Tongue (tissue), 2 donors: Measurements from ENCODE around the gene G2E3. TPM values are rescaled to one million over a fixed set of nuclear protein-coding genes. Genes with fewer than 3 reads are reported as not detected.
"Not testable (repeated sequence)": the region's sequence is repeated elsewhere in the genome, so short reads cannot be mapped to it uniquely, and the experiment has no call there.

ENCODE experiments used
- DNase-seq: peaks from one replicate; pipeline ENCODE4 v3.0.0-alpha.2; 2015
- total RNA-seq: library from RNA; depleted of rRNA; stranded (reverse); fragments of >200 nt; gene quantifications from one replicate; pipeline ENCODE4 v1.2.3, GENCODE V29; 2014

The G2E3 gene, protein sequence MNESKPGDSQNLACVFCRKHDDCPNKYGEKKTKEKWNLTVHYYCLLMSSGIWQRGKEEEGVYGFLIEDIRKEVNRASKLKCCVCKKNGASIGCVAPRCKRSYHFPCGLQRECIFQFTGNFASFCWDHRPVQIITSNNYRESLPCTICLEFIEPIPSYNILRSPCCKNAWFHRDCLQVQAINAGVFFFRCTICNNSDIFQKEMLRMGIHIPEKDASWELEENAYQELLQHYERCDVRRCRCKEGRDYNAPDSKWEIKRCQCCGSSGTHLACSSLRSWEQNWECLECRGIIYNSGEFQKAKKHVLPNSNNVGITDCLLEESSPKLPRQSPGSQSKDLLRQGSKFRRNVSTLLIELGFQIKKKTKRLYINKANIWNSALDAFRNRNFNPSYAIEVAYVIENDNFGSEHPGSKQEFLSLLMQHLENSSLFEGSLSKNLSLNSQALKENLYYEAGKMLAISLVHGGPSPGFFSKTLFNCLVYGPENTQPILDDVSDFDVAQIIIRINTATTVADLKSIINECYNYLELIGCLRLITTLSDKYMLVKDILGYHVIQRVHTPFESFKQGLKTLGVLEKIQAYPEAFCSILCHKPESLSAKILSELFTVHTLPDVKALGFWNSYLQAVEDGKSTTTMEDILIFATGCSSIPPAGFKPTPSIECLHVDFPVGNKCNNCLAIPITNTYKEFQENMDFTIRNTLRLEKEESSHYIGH
- total RNA-seq, result 32.4 TPM

DNA sequence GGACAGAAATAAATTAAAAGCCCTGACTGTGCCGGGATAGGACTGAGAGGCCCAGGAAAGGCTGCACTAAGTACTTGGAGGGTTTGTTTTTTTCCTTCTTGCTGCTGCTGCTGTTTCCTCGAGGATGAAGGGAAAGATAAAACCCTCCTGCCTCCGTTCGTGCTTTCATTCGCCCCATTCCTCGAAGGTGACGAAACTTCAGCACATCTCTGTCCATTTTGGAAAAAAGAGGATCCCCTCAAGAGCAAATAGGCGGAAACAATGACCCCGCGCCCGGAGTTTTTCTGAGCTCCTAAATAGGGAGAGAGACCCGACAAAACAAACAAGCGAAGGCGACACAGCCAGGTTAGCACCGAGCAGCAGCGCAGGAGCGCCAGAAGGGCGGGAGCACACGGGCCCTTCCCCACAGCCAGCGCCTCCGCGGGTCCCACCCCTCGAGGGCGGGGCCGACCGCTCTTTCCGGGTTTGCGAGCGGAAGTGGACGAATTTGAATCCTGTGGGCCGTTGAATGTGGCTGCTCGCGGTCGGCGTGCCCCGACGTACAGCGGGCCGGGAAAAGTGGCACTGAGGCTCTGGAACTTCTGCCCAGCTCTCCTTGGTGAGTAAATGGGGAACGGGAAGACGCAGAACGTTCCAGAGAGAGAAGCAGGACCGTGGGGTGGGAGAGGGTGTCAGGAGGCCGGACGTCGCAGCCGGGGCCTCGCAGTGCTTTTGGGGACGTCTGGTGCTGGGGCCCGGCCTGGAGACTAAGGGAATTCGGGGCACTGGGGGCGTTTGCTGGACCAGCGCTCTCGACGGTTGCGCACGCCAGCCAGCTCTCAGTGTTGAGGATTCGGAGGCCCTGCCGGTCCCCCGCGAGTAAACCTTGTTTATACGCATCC, at the start of gene G2E3:
TSS of gene G2E3 (plus strand) at position 484 of the 881 bp plus-strand sequence. CDS start 21,922 bp downstream, outside the sequence.
- peak; percentile 96 for DNase-seq

DNA sequence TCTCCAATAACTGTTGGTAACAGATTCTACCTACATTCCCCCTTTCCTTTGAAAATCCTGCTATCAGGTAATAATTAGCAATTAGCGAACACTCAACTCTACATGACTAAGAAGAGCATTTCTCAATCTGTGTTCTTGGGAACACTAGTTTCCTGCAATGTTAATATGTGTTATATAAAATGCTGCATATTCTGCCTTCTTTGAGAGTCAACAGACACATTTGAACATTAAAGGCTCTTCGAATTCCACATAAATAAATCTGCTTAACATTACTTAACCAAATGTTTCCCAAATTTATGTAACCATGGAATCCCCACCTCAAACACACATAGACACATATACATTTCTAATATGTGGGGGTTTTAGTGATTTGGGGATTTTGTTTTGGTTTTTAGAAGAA, 41.2 kb upstream of the G2E3 start:
- no peak for DNase-seq

DNA sequence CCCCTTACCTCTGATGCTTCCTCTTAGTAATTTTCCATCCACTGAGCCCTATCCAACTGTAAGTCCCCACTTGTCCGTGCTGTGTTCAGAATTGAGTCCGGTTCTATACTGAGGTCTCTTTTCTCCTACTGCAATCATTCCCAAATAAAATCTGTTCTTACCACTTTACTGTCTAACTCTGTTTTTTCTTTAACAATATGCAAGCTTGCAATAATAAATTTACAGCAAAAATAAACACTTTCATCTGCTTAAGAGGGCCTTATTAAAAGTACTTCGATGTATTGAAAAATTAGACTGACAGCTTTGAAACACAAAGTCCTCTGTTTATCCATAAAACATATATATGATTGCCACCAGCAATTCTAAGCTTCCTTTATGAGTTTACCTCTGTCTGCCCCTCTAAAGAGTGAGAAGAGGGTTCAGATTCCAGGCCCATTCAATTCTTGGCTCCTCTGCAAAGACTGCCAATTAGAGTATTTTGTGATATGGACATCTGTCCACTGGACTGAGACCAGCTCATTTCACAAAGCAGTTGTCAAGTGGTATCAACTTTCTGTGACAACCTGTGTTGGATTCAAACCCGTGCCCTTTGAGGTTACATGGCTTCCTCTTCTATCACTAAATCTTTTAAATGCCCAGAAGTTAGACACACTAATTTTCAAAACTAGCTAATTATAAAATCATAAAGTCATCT, 39.9 kb upstream of the G2E3 start:
- no peak for DNase-seq

DNA sequence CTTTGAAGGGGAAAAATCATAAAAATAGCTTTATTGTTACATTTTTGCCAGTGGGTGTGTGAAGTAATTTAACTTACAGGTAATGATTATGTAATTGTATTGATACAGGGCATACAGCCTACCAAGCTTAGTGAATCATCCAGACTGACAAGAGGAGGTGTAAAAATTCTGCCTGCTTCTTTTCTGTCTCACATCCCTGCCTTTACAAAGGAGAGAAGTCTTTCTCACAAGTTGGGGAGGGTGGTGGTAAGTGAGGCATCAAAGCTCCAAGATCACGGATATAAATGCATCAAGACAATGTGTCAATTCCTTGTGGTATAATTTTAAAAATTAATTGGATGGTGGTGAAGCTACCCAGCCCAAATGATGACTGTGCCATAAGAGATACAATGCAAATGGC, 39.0 kb upstream of the G2E3 start:
- DNase-seq, result no peak

DNA sequence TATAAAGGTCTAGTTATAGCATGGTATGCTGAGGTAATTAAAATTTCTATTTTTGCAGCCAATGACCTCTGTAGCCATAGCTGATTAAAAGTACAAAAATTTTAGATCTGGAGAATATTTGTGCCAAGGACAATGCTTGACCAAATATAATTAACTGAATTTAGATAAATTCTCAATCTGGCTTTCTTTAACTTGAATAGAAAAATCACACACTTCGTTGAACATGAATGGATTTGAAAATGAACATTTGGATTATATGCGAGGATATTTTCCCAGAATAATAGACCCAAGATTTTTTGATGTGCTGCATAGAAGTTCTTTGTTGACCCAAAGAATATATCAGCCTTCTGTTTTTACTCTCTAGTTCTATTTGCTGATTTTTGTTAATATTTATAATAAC, 38.4 kb upstream of the G2E3 start:
- DNase-seq, result no peak

DNA sequence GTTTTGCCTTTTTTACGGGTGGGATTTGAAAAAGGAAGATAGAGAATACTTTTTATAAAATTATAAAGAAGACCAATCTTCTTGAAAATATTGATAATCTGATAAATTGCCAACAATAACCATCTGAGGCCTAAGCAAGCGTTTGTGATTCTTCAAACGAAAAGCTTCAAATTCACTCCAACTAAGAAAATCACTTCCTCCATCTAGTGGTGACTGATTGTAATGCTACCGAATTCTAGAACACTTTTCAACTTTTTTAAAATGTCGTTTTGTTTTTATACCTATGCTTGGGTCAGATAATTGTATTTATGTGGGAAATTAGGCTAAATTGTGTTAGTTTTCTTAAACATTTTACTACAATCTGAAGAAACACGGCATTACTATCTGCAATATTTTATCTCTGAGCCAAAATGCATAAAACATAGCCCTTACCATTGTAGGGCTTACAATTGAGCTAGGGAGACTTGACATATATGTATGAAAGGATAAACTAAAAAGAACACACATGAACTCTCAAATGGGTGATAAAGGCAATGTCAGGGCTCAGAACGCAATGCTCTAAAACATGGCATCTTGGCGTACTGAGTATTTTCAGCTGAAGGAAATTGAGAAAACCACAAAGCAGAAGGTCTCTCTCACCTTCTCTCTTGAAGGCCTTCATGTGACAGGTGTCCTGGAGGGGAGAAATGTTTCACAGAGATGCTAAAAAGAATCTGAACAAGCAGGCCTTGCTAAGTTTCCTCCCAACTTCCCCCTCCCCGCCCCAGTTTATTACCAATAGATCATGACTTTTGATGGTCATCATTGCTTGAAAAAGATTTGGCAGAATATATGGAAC, 36.8 kb upstream of the G2E3 start:
- DNase-seq, result peak; percentile 65

DNA sequence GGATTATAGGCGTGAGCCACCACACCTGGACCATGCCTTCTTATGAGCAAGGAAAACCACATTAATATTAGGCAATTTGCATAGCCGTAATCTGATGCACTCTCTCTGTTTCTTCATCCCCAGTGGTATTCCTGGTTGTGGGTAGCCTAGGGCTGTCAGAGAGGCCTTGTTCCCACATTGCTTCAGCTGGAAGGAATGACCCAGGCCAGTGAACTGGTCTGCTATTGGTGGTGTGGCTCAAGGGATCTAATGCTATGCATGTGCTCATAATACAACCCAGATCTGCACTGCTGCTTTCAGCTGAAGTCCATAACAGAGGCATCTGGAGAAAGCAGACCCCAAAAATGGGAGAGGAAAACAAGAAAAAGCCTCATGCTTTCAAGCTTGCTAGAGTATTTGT, 33.1 kb upstream of the G2E3 start:
- DNase-seq, result no peak

DNA sequence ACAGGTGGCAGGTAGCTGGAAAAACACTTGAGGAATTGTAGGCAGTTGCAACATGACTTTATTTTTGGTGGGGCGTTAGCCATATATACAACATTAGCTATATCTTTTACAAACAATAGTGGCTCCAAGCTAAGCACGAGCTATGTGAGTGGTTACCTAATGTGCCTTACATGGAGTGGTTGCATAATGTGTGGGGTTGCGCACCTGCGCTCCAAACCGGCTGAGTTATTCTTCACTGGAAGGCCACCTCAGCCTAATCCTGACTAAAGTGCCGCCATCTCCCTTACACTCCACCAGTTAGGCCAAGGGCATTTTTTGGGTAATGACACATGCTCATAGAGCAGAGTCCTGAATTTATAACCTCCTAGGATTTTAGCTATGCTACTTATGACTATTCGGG, 31.8 kb upstream of the G2E3 start:
- DNase-seq, result no peak

DNA sequence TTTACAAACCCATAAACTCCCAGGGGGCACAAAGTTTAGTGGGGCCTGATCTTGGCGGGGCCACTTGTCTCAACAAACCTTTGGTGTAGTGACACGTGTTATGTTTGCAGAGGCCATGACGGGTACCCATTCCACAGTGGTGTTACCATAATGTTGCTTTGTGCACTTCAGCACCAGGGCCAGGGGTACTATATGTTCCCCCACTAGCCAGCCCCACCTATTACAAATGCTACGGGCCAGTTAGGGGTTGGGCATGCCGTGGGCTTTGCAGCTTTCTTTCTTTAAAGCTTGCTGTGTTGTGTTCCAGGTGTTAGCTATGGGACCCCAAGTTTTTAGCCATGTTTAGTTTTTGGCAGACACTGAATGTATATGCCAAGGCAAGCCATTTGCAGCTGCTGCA, 30.8 kb upstream of the G2E3 start:
- no peak for DNase-seq

DNA sequence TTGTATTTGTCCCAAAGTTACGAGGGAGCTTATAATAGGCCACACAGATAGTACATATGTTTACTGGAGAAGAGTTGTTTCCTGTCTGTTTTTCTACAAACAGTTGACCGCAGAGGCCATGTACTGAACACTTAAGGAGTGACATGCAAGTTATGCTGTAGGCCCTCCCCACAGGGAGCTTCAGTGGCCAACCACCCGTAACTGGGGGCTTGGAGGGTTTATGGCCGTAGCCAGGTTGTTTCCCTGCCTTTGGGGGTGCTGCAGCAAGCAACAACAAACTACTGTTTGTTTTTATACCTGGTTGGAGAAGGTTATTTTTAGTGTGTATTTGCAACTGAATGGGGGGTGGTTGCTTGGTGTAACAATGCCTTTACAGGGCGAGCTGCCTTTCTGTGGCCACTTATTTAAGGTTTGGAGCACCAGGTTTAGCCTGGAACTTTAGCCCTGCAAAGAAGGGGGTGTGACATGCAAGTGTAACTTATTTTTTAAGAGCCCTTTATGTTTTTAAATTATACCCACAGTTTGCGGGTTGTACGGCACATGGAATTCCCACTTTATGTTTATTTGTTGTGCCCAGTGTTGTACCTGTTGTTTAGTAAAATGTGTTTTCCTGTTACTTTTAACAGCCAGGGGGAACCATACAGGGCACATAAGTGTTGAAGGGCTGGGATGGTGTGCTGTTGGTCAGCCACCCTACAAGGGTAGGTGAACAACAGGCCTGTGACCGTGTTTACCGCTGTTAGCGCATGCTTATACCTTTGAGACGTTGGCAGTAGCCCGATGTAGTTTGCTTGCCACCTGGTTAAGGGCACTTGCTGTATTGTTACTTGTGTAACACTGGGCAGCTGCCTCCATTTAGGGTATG, 29.9 kb upstream of the G2E3 start:
- DNase-seq, result no peak

DNA sequence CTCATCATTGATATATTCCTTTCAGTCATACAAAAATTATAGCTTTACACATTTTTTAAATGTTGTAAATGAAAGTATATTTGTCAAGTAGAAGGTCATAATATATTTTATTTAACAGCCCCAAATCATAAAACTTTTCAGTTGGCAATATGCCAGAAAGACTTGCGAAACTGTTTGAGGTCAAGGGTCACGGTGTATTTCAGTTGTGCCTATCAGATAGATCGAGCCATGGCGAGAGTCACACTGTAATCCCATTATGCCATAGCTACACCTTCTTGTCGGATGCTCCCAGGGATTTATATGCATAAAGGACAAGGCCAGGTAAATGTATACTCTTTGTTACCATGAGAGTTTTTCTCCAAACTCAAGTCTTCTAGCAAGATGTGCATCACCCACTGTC, 26.7 kb upstream of the G2E3 start:
- no peak for DNase-seq

DNA sequence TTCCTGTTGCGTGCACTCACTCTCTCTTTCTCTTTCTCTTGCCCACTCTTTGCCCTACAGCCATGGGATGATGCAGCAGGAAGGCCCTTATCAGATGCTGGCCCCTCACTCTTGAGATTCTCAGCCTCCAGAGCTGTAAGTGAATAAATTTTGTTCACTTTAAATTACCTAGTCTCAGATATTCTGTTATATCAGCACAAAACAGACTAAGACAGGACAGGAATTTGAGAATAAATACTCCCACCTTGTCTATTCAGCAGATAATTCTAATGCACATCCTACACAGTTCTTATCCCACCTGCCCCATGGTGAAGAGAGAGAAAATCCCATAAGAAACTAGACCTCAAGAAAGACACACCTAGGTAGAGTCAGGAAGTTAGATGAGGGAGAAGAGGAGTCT, 25.8 kb upstream of the G2E3 start:
- DNase-seq, result no peak

DNA sequence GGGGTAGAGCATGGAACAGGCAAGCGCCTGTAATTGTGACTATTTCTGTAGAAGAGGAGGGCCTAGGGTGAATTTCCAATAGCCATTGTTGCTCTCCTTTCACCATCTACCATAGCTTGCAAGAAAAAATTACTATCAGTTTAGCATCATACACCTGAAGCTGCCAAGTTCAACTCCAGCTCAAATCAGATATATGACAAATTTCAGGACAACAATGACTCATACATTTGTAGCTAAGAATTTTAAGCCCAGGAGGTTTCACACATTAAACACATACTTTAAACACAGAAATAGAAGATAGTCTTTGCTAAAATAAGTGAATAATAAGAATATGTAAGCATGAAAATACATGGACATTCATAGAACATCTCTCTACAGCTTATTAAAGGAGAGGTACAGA, 17.6 kb upstream of the G2E3 start:
- DNase-seq, result no peak

DNA sequence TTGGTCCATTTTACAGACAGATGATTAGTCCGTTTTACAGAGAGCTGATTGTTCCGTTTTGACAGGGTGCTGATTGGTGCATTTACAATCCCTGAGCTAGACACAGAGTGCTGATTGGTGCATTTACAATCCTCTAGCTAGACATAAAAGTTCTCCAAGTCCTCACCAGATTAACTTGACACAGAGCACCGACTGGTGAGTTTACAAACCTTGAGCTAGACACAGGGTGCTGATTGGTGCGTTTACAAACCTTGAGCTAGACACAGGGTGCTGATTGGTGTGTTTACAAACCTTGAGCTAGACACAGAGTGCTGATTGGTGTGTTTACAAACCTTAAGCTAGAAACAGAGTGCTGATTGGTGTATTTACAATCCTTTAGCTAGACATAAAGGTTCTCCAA, 12.2 kb upstream of the G2E3 start:
- not testable (repeated sequence) for DNase-seq

DNA sequence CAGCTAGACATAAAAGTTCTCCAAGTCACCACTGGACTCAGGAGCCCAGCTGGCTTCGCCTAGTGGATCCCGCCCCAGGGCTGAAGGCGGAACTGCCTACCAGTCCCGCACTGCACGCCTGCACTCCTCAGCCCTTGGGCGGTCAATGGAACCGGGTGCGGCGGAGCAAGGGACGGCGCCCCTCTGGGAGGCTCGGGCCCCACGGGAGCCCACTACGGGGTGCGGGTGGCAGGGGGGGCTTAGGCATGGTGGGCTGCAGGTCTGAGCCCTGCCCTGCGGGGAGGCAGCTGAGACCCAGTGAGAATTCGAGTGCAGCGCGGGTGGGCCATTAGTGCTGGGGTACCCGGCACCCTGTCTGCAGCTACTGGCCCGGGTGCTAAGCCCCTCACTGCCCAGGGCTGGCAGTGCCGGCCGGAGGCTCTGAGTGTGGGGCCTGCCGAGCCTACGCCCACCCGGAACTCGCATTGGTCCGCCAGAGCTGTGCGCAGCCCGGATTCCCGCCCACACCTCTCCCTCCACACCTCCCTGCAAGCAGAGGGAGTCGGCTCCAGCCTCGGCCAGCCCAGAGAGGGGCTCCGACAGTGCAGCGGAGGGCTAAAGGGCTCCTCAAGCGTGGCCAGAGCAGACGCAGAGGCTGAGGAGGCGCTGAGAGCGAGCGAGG, 11.4 kb upstream of the G2E3 start:
- no peak for DNase-seq

DNA sequence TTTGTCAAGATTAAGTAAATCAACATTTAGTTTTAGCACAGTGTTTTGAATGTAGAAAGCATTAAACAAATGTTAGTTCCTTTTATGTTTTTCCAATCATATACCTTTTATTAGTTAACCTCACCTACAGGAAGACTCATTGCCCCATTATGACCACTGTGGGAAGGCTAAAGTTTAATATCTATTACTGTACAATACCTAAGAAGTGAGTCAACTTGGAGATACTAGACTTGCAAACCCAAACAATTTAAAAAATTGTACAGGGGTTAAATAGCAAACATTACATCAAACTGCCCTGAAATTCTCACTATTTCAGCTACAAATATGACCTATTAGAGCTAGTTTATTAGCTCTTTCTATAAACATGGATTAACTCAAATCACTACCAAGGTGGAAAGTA, 8.6 kb upstream of the G2E3 start:
- no peak for DNase-seq

DNA sequence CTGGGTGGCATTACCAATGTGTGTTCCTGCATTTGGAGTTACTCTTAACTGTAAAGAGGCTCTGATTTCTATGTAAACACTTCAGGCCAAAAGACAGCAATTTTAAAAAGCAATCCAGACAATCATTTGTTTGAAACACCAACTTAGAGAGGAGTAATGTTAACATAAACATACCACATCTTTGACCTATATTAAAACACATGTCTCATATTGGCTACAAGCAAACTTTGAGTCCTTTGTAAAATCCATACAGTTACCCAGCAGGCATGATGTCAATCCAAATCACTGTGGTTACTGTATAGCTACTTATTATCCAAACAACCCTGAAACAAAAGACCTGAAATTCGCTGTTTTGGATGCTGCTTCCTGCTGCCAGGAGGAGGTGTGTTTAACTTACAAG, 7.5 kb upstream of the G2E3 start:
- DNase-seq, result peak; percentile 24

DNA sequence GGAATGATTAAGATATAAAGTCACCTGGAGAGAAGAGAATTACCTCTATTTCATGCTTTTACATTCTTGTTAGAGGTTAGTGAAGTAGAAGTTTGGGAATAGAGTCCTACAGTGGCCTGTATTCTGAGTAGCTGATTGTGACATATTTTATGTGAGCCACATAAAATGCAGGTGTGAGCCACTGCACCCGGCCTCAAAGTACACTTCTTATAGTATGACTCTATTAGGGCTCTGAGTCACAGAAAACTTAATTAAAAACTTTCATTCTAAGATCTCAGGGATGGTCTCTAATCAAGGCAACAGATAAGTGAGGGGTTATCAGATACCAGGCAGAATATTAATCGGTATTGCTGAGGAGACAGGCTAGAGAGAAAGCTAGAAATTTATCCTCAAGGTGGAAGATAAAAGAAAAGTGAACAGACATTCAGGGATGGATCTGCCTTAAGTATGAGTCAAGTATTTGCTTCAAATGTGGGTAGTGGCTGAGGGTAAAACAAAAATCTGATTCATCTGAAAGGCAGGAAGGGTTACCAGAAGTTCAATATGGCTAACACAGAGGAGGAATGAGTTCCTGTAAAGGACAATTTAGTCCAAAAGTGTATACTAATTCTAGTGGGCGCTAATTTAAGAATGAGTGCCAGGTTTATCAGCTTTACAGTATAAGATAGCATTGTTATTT, 5.5 kb upstream of the G2E3 start:
- DNase-seq, result no peak

DNA sequence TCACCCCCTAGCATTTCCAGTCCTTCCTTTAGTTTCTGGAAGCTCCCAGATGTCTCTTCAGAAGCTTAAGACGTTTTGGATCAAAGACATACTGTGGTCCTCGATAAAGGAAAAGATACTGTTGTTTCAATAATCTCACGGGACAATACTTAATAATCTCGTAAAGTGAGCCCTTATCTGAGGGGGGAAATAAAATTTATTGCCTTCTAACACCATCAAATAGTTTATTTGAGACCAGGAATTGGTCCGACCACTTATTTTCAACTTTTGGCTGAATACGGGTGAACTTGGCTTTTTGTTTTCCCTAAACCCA, 640 bp upstream of the G2E3 start:
- DNase-seq, result no peak
